HG03280 (cell line): Measurements from ENCODE around the gene MYPN.
"Not testable (repeated sequence)": the region's sequence is repeated elsewhere in the genome, so short reads cannot be mapped to it uniquely, and the experiment has no call there.

Experiments
- ATAC-seq: cut with Tn5 transposase; IDR thresholded peaks from one replicate; pipeline ENCODE4 v1.9.1; 2021; ENCODE audit warnings: mild to moderate bottlenecking, moderate library complexity; ENCODE audit not compliant: unreplicated experiment

MYPN gene

GRCh38 chr10:68109331-68109730 is at the start of gene MYPN:
TSS of gene MYPN (plus strand) at chr10:68109488. CDS start at chr10:68121439, 11,951 bp downstream.
- ATAC-seq, result no peak

- no peak for ATAC-seq
These were observed 42.3 kb upstream of the MYPN start for GRCh38 chr10:68067029-68067428.

- no peak for ATAC-seq
These were observed 41.8 kb upstream of the MYPN start for GRCh38 chr10:68067508-68067907.

- ATAC-seq, result no peak
These were observed 35.7 kb upstream of the MYPN start for GRCh38 chr10:68073631-68074030.

- ATAC-seq, result no peak
These were observed 35.1 kb upstream of the MYPN start for GRCh38 chr10:68074031-68074774.

GRCh38 chr10:68074775-68075549 is 34.3 kb upstream of the MYPN start, which contains the start of gene HERC4:
TSS of gene HERC4 (minus strand) at chr10:68075283. CDS start at chr10:68073108, 2,175 bp downstream.
- peak; percentile 87 for ATAC-seq

GRCh38 chr10:68075550-68076004 is 33.7 kb upstream of the MYPN start:
- no peak for ATAC-seq

GRCh38 chr10:68076081-68076480 is 33.2 kb upstream of the MYPN start:
- ATAC-seq, result not testable (repeated sequence)

- no peak for ATAC-seq
These were observed 32.3 kb upstream of the MYPN start for GRCh38 chr10:68077026-68077425.

GRCh38 chr10:68079434-68079833 is 29.9 kb upstream of the MYPN start:
- no peak for ATAC-seq

GRCh38 chr10:68080853-68081431 is 28.3 kb upstream of the MYPN start:
- no peak for ATAC-seq

- no peak for ATAC-seq
These were observed 27.4 kb upstream of the MYPN start for GRCh38 chr10:68081916-68082315.

GRCh38 chr10:68082872-68083271 is 26.4 kb upstream of the MYPN start:
- no peak for ATAC-seq

- no peak for ATAC-seq
These were observed 25.3 kb upstream of the MYPN start for GRCh38 chr10:68083953-68084352.

GRCh38 chr10:68084469-68084868 is 24.8 kb upstream of the MYPN start:
- ATAC-seq, result no peak

- no peak for ATAC-seq
These were observed 23.3 kb upstream of the MYPN start for GRCh38 chr10:68086011-68086410.

- no peak for ATAC-seq
These were observed 22.2 kb upstream of the MYPN start for GRCh38 chr10:68086910-68087684.

GRCh38 chr10:68087685-68088401 is 21.4 kb upstream of the MYPN start:
- no peak for ATAC-seq

GRCh38 chr10:68088740-68089139 is 20.5 kb upstream of the MYPN start:
- ATAC-seq, result no peak

- ATAC-seq, result no peak
These were observed 18.7 kb upstream of the MYPN start for GRCh38 chr10:68090586-68090985.
